Measurements from ENCODE around the gene C2CD5. TPM values are rescaled to one million over a fixed set of nuclear protein-coding genes. Genes with fewer than 3 reads are reported as not detected.

The C2CD5 gene
- total RNA-seq, 1 experiment from 2014 or later: 44.6 TPM

- Mint-ChIP-seq H3K36me3 (ENCODE audit: insufficient read depth, unreplicated experiment) (no peaks in the 10 kb centered on the region), H3K27ac (ENCODE audit: unreplicated experiment) (no peak overlapping the region), H3K4me1 (ENCODE audit: low read depth, unreplicated experiment) (no peaks in the 10 kb centered on the region), H3K9me3 (ENCODE audit: unreplicated experiment) (no peaks in the 10 kb centered on the region), H3K27me3 (ENCODE audit: insufficient read depth, unreplicated experiment) (no peaks in the 10 kb centered on the region), H3K4me3 (ENCODE audit: unreplicated experiment) (no peak overlapping the region)
- Histone ChIP-seq H3K4me1 (peaks cover 6% of the 10 kb centered on the region), H3K36me3 (ENCODE audit: control insufficient read depth, insufficient read depth, low read length) (no peaks in the 10 kb centered on the region), H3K9me3 (peaks cover 3% of the 10 kb centered on the region; the same call in 1 of the 2 replicates), H3K27me3 (replicated peaks; ENCODE audit: control insufficient read depth, insufficient read depth, low read length) (no peaks in the 10 kb centered on the region), H3K4me3 (ENCODE audit: low read depth, low read length) (no peak overlapping the region)
- no TSS peak for BruUV-seq (replicated peaks)
- CTCF ChIA-PET: no interaction called here
- POLR2A ChIA-PET: no interaction called here
- TF ChIP-seq, protein P1, sequence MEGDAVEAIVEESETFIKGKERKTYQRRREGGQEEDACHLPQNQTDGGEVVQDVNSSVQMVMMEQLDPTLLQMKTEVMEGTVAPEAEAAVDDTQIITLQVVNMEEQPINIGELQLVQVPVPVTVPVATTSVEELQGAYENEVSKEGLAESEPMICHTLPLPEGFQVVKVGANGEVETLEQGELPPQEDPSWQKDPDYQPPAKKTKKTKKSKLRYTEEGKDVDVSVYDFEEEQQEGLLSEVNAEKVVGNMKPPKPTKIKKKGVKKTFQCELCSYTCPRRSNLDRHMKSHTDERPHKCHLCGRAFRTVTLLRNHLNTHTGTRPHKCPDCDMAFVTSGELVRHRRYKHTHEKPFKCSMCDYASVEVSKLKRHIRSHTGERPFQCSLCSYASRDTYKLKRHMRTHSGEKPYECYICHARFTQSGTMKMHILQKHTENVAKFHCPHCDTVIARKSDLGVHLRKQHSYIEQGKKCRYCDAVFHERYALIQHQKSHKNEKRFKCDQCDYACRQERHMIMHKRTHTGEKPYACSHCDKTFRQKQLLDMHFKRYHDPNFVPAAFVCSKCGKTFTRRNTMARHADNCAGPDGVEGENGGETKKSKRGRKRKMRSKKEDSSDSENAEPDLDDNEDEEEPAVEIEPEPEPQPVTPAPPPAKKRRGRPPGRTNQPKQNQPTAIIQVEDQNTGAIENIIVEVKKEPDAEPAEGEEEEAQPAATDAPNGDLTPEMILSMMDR (IDR thresholded peaks at IDR 0.05; ENCODE audit: insufficient read depth in 1 of 2, low read depth in 1 of 2, low read length in 1 of 2, severe bottlenecking in 1 of 2, unreplicated experiment in 1 of 2): no peak
- DNase-seq: no peak
- intact Hi-C loops (cut with micrococcal nuclease; ENCODE audit: unreplicated experiment): loop anchor here (2.0 kb wide), 1 partner anchor 14 kb away; no protein-coding TSS in a partner anchor
Observed at GRCh38 chr12:22576473-22576872, 32.1 kb upstream of the C2CD5 start.

GRCh38 chr12:22576065-22576464, 31.7 kb upstream of the C2CD5 start:
- Mint-ChIP-seq H3K9me3 (ENCODE audit: unreplicated experiment) (no peaks in the 10 kb centered on the region), H3K4me3 (ENCODE audit: unreplicated experiment) (no peak overlapping the region), H3K36me3 (ENCODE audit: insufficient read depth, unreplicated experiment) (no peaks in the 10 kb centered on the region), H3K27me3 (ENCODE audit: insufficient read depth, unreplicated experiment) (no peaks in the 10 kb centered on the region), H3K4me1 (ENCODE audit: low read depth, unreplicated experiment) (no peaks in the 10 kb centered on the region), H3K27ac (ENCODE audit: unreplicated experiment) (no peak overlapping the region)
- Histone ChIP-seq H3K36me3 (ENCODE audit: control insufficient read depth, insufficient read depth, low read length) (no peaks in the 10 kb centered on the region), H3K27me3 (replicated peaks; ENCODE audit: control insufficient read depth, insufficient read depth, low read length) (no peaks in the 10 kb centered on the region), H3K4me3 (ENCODE audit: low read depth, low read length) (no peak overlapping the region), H3K9me3 (peaks cover 3% of the 10 kb centered on the region; the same call in 1 of the 2 replicates), H3K4me1 (peaks cover 6% of the 10 kb centered on the region)
- no peak for DNase-seq
- ChIA-PET POLR2A (no interaction called here), CTCF (no interaction called here)
- no TSS peak for BruUV-seq (replicated peaks)
- TF ChIP-seq, protein P1 (IDR thresholded peaks at IDR 0.05; ENCODE audit: insufficient read depth in 1 of 2, low read depth in 1 of 2, low read length in 1 of 2, severe bottlenecking in 1 of 2, unreplicated experiment in 1 of 2): no peak
- intact Hi-C loops (cut with micrococcal nuclease; ENCODE audit: unreplicated experiment): loop anchor here (2.0 kb wide), 1 partner anchor 13 kb away; no protein-coding TSS in a partner anchor

- Histone ChIP-seq H3K4me3 (ENCODE audit: low read depth, low read length) (no peak overlapping the region), H3K4me1 (peaks cover 6% of the 10 kb centered on the region), H3K36me3 (ENCODE audit: control insufficient read depth, insufficient read depth, low read length) (no peaks in the 10 kb centered on the region), H3K9me3 (peaks cover 3% of the 10 kb centered on the region; the same call in 1 of the 2 replicates), H3K27me3 (replicated peaks; ENCODE audit: control insufficient read depth, insufficient read depth, low read length) (no peaks in the 10 kb centered on the region)
- Mint-ChIP-seq H3K36me3 (ENCODE audit: insufficient read depth, unreplicated experiment) (no peaks in the 10 kb centered on the region), H3K4me1 (ENCODE audit: low read depth, unreplicated experiment) (no peaks in the 10 kb centered on the region), H3K9me3 (ENCODE audit: unreplicated experiment) (peaks cover 4% of the 10 kb centered on the region), H3K4me3 (ENCODE audit: unreplicated experiment) (no peak overlapping the region), H3K27me3 (ENCODE audit: insufficient read depth, unreplicated experiment) (no peaks in the 10 kb centered on the region), H3K27ac (ENCODE audit: unreplicated experiment) (no peak overlapping the region)
- DNase-seq: no peak
- POLR2A ChIA-PET: no interaction called here
- CTCF ChIA-PET: no interaction called here
- TF ChIP-seq, protein P1 (IDR thresholded peaks at IDR 0.05; ENCODE audit: insufficient read depth in 1 of 2, low read depth in 1 of 2, low read length in 1 of 2, severe bottlenecking in 1 of 2, unreplicated experiment in 1 of 2): no peak
- intact Hi-C loops (cut with micrococcal nuclease; ENCODE audit: unreplicated experiment): no loop called here
- no TSS peak for BruUV-seq (replicated peaks)
Observed at GRCh38 chr12:22574921-22575320, 30.6 kb upstream of the C2CD5 start.
